Frontal cortex (tissue), 4 donors: ENCODE results near the gene NOC2L. TPM values are rescaled to one million over a fixed set of nuclear protein-coding genes. Genes with fewer than 3 reads are reported as not detected.
"Not testable (repeated sequence)": the region's sequence is repeated elsewhere in the genome, so short reads cannot be mapped to it uniquely, and the experiment has no call there.

Experiments
- DNase-seq, 2 donors: peaks; one replicate each; pipeline ENCODE4 v3.0.0; 2012; ENCODE audit warnings: low spot score in 2 of 2
- FAIRE-seq: peaks from 2 replicates; lab custom pipeline; 2012; peaks lifted over from hg19 to GRCh38; lab: Jason Lieb, UNC
- total RNA-seq: library from RNA; depleted of rRNA; stranded (reverse); fragments of >200 nt; gene quantifications from one replicate; pipeline ENCODE4 v1.2.3, GENCODE V29; 2014
- donor health status: control.
- donor health status: control.
- donor health status: control.

NOC2L gene
- total RNA-seq, 1 donor from 2014 or later, result 67.3 TPM

DNA sequence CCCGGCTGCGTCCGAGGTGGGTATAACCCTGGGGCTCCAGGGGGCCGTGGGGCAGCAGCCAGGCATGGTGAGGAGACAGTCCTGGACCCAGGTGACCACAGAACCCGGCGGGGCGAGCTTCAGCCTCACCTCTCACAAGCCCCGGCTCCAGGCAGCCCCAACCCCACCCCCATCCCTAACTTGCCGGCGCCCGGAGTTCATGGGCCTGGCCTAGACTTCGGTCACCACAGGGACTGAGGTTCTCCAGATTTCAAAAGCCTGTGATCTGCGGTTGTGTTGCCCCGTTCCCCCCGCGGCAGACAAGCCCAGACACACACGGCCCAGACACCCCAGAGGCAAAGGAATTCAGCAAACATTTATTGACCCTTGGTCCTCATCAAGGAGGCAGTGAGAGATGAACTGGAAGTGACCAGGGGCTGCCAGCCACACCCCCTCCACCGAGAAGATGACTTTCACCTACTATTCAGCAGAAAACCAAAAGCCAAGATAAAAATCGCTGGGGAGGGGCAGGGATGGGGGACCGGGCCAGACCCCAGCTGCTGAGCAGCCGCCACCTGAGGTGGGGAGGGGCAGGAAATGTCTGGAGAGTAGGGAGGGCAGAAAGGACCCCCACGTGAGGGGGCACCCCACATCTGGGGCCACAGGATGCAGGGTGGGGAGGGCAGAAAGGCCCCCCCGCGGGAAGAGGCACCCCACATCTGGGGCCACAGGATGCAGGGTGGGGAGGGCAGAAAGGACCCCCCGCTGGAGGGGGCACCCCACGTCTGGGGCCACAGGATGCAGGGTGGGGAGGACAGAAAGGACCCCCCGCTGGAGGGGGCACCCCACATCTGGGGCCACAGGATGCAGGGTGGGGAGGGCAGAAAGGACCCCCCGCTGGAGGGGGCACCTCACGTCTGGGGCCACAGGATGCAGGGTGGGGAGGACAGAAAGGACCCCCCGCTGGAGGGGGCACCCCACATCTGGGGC lies 36.9 kb upstream of the NOC2L start:
- no peak for FAIRE-seq
- no peak for DNase-seq

DNA sequence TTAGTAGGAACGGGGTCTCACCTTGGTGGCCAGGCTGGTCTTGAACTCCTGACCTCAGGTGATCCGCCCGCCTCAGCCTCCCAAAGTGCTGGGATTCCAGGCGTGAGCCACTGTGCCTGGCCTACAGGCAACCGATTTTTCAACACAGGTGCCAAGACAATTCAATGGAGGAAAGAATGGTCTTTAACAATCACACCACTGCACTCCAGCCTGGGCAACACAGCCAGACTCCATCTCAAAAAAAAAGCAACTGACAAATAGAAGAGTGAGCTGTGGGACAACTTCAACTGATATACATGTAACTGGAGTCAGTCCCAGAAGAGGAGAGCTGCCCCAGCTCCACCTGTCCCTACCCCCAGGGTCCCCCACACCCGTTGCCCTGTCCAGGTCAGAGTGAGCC lies 35.5 kb upstream of the NOC2L start:
- not testable (repeated sequence) for FAIRE-seq, DNase-seq

DNA sequence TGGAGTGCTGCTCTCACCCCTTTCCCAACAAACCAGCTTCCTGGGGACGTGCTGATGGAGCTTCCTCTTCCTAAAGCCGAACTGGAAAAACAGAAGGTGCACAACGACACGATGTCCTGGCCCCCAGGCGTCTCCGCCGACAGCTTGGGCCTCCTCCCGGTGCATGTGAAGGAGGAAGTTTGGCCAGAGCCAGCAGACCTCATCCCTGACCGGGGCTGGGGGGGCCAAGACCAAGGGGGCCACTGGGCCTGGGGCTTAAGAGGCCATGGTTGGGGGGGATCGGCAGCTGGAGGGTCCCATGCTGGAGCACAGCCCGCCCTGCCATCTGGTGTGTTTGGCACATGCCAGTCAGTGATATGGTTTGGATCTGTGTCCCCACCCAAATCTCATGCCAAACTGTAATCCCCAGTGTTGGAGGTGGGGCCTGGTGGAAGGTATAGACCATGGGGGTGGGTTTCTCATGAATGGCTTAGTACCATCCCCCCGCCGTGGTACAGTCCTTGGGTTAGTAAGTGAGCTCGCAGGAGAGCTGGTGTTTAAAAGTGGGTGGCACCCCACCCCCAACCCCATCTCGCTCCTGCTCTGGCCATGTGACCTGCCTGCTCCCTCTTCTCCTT lies 34.4 kb upstream of the NOC2L start:
- no peak for DNase-seq
- no peak for FAIRE-seq

DNA sequence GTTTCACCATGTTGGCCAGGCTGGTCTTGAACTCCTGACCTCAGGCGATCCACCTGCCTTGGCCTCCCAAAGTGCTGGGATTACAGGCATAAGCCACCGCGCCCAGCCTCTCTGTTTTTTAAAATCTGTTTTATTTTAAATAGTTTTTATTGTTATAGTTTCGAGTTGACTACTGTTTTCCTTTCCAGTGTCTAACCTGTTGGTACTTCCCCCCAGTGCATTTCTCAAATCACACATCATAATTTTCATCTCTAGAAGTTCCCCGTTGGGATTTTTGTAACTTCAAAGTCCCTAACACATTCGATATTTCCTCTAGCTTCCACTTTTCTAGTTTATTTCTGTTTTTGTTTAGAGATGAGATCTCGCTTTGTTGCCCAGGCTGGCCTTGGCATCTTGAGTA lies 33.3 kb upstream of the NOC2L start:
- no peak for FAIRE-seq
- DNase-seq, result no peak

DNA sequence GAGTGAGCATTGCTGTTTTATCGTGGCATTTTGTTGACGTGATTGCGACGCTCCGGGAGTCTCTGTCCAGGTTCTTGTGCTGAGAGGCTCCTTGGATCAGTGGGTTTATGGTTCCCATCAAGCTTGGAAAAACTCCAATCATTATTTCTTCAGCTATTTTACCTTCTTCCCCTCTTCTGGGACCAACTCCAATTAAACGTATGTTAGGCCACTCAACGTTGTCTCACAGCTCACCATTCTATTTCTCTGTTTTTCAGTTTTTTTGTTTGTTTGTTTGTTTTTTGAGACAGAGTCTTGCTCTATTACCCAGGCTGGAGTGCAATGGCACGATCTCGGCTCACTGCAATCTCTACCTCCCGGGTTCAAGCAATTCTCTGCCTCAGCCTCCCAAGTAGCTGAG lies 32.8 kb upstream of the NOC2L start:
- no peak for FAIRE-seq
- no peak for DNase-seq

DNA sequence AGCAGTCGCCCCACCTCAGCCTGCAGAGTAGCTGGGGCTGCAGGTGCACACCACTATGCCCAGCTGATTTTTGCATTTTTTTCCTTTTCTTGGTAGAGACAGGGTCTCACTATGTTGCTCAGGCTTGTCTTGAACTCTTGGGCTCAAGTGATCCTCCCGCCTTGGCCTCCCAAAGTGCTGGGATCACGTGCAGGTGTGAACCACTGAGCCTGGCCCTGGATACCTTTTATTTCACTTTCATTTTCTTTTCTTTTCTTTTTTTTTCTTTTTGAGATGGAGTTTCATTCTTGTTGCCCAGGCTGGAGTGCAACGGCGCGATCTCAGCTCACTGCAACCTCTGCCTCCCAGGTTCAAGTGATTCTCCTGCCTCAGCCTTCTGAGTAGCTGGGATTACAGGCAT lies 32.2 kb upstream of the NOC2L start:
- not testable (repeated sequence) for FAIRE-seq, DNase-seq

DNA sequence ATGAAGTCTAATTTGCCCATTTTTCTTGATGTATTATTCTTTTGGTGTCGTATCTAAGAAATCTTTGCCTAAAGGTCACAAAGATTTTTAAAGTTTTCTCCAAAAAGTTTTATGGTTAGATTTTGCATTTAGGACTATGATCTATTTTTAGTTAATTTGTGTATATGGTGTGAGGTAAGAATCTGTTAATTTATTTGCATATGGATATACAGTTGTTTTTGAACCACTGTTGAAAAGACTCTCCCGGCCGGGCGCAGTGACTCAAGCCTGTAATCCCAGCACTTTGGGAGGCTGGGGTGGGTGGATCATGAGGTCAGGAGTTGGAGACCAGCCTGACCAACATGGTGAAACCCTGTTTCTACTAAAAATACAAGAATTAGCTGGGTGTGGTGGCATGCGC lies 29.0 kb upstream of the NOC2L start:
- DNase-seq, FAIRE-seq: not testable (repeated sequence)

DNA sequence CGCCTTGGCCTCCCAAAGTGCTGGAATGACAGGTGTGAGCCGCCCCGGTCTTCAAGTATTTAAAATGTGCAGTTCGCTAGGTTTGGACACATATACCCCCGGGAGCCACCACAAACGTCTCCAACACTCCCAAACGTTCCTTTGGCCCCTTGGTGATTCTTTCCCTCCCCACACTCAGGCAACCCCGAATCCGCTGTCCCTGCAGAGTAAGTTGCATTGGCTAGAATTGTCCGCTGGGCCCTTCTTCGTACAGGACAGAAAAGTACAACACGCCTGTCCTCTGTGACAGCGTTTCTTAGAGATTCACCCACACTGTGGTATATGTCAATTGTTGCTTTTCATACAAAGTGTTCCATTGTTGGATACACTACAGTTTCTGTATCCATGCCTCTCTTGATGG lies 26.1 kb upstream of the NOC2L start:
- DNase-seq (no peak), FAIRE-seq (no peak)

DNA sequence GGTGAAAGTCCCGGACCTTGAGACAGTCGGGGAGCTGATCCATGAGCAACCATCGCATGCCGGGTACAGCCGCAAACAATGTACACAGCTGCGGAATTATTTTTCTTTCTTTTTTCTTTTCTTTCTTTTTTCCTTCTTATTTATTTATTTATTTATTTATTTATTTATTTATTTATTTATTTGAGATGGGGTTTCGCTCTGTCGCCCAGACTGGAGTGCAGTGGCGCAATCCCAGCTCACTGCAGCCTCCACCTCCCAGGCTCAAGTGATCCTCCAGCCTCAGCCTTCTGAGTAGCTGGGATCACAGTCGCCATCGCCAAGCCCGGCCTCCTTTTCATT lies 25.4 kb upstream of the NOC2L start:
- no peak for DNase-seq
- FAIRE-seq, result no peak

DNA sequence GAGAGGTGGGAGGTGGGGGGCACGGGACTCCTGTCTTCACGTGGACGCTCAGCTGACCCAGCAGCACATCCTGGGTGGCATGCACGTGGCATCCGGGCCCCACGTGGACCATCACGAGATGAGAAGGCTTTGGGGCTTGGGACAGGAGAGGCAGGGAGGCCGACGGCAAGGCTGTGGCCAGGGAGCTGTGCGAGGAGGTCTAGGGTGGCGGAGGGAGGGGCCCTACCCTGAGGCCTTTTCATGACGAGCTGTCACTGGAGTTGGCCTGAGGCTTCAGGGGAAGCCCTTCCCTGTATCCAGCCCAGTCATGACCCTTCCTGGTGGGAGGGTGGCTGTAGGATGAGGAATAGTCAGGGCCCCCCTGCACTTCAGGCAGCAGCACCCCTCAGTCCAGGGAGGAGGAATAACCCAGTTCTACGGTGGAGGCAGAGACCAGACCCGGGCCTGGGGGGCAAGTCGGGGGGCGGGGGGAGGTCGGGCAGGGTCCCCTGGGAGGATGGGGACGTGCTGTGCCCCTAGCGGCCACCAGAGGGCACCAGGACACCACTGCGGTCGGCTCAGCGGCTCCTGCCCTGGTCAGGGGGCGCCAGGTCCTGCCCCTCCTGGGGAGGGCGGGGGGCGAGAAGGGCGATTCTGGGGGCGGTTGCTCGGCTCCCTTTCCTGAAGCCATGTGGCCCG lies 24.9 kb upstream of the NOC2L start:
- peak in 1 of 2 donors; percentile 84 for DNase-seq
- no peak for FAIRE-seq

DNA sequence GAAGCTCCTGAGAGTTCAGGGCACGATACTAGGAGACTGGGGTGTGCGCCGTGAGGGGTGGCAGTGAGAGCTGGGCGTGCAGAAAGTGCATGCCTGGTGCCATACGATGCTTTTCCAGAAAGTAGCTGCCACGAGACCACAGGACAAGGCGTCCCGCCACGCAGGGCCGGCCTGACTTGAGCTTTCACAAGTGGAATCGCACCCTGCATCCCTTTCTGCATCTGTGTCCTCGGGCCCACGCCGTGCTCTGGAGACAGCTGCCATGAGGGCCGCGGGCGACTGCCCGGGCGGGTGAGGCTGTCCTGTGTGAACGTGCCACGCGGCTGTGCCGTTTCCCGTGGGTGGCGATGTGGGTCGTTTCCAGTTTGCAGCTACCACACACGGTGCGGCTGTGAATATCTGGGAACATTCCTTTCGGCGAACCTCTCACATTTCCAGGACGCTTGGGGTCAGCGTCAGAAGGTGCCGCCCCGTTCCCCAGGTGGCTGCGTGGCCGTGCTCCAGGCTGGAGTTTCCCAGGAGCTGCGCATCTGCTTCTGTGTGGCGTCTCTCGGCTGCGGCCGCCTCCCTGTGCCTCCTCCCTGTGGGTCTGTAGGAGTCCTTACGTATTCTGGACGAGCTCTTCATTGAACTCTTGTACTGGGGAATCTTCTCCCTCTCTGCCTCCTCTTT lies 23.8 kb upstream of the NOC2L start:
- FAIRE-seq (no peak), DNase-seq (no peak)

DNA sequence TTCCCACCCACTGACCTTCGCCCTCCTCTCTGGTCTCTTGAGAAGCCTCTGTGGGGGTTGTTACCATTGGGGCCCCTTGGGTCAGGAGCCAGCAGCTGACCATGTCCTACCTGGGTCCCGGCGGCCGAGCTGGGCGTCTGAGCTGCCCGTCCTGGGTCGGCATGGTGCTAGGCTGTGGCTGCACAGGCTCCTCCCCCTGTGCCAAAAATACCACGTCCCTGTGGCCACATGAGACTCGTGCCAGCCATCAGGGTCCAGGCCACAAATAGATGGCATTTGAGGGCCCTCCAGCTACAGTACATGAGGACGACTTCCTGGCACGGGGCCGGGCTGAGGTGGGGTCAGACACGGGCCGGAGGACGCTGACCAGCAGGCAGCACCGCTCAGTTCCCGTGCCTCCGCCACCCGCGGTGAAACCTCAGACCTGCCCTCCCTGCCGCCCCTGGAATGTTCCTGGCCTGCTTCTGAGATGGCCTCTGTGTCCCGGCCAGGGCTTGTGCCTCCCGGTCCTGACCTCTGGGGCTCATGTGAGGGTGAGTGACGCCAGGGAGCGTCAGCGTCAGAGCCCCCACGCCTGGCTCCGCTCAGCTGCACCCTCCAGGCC lies 23.0 kb upstream of the NOC2L start, which contains the start of gene PERM1:
Gene PERM1 (minus strand): TSS at position 139 of the 604 bp plus-strand sequence. CDS start 1,064 bp downstream, outside the sequence.
- no peak for FAIRE-seq
- DNase-seq, result no peak

DNA sequence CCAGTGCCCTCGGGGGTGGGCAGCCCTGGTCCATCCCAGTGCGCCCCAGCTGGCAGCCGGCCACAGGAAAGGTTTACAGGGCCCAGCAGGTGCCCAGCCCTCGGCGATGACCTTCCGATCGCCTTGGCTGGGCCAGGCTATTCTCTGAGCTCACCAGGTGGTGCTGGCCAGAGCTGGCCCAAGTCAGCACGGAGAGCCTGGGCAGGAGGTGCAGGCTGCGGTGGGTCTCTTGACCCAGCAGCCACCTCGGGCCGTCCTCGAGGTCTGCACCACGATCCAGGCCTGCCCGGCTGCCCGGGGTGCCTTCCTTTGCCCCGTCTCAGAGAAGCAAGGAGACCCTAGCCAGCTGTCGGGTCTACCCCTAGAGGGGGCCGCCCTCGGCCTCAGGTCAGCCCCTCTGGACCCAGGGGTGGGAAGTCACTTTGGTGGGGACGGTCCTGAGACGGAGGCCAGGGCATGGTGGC lies 22.5 kb upstream of the NOC2L start:
- FAIRE-seq (no peak), DNase-seq (no peak)

DNA sequence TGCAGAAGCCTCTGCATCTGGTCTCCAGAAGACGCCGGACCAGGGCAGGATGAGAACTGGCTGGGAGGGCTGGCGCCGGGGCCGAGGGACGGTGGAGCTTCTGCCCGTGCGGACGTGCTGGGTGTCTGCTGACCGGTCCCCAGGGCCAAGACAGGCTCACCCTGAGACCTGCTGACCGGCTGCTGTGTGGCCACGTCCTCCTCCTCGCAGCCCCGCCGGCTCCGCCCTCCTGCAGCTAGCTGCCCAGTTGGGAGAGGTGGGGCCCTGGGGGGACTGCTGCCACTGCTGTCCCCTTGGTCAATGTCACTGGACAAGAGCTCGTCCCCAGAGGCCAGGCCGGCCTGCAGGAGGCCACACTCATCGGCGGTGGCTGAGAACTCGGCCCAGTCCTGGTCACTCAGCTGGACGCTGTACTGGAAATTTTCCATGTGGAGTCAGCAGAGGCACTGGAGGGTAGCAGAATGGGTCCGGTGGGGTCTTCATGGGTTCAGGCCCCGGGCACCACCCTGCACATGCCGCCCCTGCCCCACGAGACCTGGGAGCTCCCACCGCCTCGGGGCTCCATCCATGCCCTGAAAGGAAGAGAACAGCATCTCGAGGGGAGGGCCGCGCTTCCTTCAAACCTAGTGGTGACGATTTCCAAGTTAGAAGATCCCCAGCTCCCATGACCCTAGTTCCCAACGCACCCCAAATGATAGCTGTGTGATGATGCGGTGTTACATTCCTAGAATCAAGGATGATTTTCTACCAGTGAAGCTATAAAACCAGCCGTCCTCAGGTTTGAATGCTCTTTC lies 21.7 kb upstream of the NOC2L start:
- FAIRE-seq (no peak), DNase-seq (no peak)

DNA sequence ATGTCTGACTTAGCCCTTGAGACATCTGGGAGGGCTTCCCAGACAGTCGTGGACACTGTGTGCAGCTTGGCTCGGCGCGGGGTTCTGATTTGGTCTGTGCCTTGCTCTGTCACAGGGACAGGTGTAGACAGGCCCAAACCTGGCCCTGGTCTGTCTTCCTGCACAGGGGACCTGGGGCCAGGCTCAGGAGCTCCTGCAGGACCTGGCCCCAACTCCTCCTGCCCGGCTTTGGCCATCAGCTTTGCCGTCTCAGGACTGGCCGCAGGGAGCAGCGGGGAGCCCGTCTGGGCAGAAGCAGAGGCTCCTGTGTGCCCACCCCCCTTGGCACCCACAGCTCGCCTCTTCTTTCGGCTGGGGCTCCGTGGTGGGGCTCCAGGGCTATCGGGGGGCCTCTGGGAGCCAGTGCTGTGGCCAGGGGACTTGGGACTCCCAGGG lies 21.1 kb upstream of the NOC2L start:
- no peak for DNase-seq
- FAIRE-seq, result no peak

DNA sequence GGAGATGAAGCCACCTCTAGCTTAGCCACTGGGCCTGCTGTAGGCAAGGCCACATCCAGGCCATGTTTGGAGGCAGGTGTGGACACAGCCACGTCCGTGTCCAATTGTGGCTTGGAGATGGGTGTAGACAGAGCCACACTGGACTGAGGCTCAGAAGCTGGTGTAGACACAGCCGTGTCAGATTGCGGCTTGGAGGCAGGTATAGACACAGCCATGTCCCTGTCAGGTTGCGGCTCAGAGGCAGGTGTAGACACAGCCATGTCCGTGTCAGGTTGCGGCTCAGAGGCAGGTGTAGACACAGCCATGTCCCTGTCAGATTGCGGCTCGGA lies 20.7 kb upstream of the NOC2L start:
- DNase-seq (no peak), FAIRE-seq (no peak)

DNA sequence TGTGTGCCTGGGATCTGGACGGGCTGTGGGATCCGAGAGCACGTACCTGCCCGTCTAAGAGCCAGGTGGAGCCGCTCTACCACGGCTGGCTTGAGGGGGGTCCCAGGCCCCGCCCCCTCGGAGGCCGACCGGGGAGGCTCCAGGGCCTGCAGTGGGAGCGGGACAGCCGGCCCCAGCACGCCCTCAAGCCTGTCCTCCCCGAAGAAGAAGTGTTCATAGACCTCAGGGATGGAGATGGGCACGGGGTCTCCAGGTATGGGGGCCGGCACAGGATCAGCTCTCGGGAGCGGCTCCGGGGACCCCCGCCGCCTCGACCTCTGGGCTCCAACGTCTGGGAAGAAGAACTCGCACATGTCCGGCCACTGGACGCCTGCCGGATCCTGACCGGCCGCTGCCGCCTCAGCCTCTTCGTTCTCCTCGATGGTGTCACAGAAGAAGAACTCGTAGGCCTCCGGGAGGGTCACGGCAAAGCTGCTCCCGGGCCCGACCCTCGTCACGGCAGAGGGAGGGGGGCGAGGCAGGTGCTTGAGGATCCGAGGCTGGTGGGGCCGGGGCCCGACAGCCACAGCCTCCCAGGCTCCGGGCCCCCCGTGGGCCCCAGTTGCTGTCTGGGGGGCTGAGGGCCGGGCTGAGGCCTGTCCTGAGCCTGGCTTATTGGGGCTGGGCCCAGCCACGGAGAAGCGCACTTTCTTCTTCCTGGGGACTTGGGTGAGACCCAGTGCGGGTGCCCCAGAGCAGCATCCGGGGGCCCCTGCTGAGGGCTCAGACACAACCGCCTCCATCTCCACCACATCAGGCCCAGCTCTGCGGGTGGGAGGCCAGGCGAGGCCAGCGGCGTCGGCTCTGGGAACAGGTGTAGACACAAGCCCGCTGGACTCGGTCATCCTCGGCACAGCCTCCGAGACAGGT lies 20.0 kb upstream of the NOC2L start:
- no peak for FAIRE-seq
- DNase-seq, result no peak
